Common myeloid progenitor, CD34-positive (primary cell): ENCODE measurements around the gene KRTAP13-3.

Experiments used
- CTCF ChIA-PET: fragments of 350-600 bp; sonication (Branson Sonifier 250); formaldehyde crosslinking; loops from one replicate; lab custom pipeline; 2021; ENCODE audit warnings: antibody characterized with exemption; lab: Charles Lee
- POLR2A ChIA-PET: fragments of 350-600 bp; sonication (Branson Sonifier 250); formaldehyde crosslinking; loops from one replicate; lab custom pipeline; 2021; ENCODE audit warnings: antibody characterized with exemption; lab: Charles Lee
- DNase-seq, 3 donors: peaks; one replicate each; pipeline versions ENCODE4 v3.0.0 to v3.0.0-alpha.2; 2013
- H3K27ac ChIP-seq, 2 experiments: 1 replicate in 1 of 2; 2 replicates in 1 of 2; pipeline ENCODE4 v1.7.0; 2013; ENCODE audit warnings: inconsistent platforms in 2 of 2, low read length in 2 of 2, mild to moderate bottlenecking in 2 of 2, low read depth in 1 of 2, moderate library complexity in 1 of 2; ENCODE audit not compliant: severe bottlenecking in 2 of 2, insufficient read depth in 1 of 2, poor library complexity in 1 of 2
- H3K27me3 ChIP-seq, 5 experiments: replicated peaks in 2 of 5; 1 replicate in 3 of 5; 2 replicates in 2 of 5; pipeline versions ENCODE4 v1.6.1 to v1.7.0; 2013; ENCODE audit warnings: low read length in 4 of 5, mild to moderate bottlenecking in 2 of 5, moderate library complexity in 2 of 5, inconsistent platforms in 1 of 5; ENCODE audit not compliant: insufficient read depth in 5 of 5, control insufficient read depth in 4 of 5
- H3K36me3 ChIP-seq, 4 experiments: 1 replicate in 2 of 4; 2 replicates in 2 of 4; pipeline versions ENCODE4 v1.6.1 to v1.7.0; 2013; ENCODE audit warnings: low read length in 3 of 4, control low read depth in 1 of 4, mild to moderate bottlenecking in 1 of 4; ENCODE audit not compliant: control insufficient read depth in 4 of 4, insufficient read depth in 4 of 4
- H3K4me1 ChIP-seq, 4 experiments: 1 replicate in 3 of 4; 2 replicates in 1 of 4; pipeline versions ENCODE4 v1.6.1 to v1.7.1; 2013; ENCODE audit warnings: low read length in 3 of 4, mild to moderate bottlenecking in 3 of 4, control low read depth in 1 of 4, inconsistent platforms in 1 of 4, moderate library complexity in 1 of 4; ENCODE audit not compliant: control insufficient read depth in 4 of 4, insufficient read depth in 4 of 4; ENCODE audit errors: control extremely low read depth in 1 of 4
- H3K4me3 ChIP-seq, 7 experiments: 1 replicate in 4 of 7; 2 replicates in 3 of 7; pipeline versions ENCODE4 v1.5.1 to v1.7.0; 2013; ENCODE audit warnings: mild to moderate bottlenecking in 7 of 7, low read length in 6 of 7, moderate library complexity in 6 of 7, inconsistent platforms in 2 of 7, low read depth in 2 of 7, control low read depth in 1 of 7; ENCODE audit not compliant: insufficient read depth in 4 of 7, control insufficient read depth in 1 of 7; ENCODE audit errors: extremely low read depth in 1 of 7
- H3K9me3 ChIP-seq, 5 experiments: 1 replicate in 4 of 5; 2 replicates in 1 of 5; pipeline versions ENCODE4 v1.6.1 to v1.7.1; 2013; ENCODE audit warnings: low read length in 4 of 5, mild to moderate bottlenecking in 2 of 5, inconsistent platforms in 1 of 5, low read depth in 1 of 5, moderate library complexity in 1 of 5; ENCODE audit not compliant: control insufficient read depth in 4 of 5, insufficient read depth in 2 of 5; ENCODE audit errors: control extremely low read depth in 1 of 5
- WGBS: methylation state at CpG from one replicate; pipeline ENCODE4 v1.1.5; 2013; ENCODE audit not compliant: insufficient coverage; 5-methylcytosine and 5-hydroxymethylcytosine counted together

Gene KRTAP13-3

DNA sequence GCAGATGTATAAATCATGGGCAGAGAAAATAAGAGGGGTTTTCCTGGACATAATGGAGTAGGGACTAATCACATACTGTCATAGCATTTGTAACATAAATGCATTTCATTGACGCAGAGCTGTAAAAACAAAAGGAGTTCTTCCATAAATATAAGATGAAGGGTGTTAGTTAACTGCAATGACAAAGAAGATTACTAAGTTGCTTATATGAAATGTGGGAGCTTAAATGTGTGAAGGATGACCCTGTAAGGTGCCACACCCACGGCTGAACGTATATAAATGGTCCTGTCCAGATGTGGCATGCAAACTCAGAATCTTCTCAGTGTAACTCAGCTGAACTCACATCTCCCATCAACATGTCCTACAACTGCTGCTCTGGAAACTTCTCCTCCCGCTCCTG lies 30.0 kb downstream of the KRTAP13-3 start, which contains the start of gene KRTAP13-1:
KRTAP13-1 (plus strand) TSS at position 301 of the 400 bp plus-strand sequence; CDS start at position 357, 56 bp downstream.
- Histone ChIP-seq H3K27ac (no peak within 1 kb of the TSS), H3K36me3 (no peaks in the 10 kb centered on the region), H3K27me3 (peaks cover 0 to 2% (median 0%) of the 10 kb centered on the region in 5 experiments), H3K9me3 (no peaks in the 10 kb centered on the region), H3K4me1 (no peaks in the 10 kb centered on the region), H3K4me3 (no peak within 1 kb of the TSS)
- WGBS, result 82% methylated on average over 3 of the region's 4 CpGs
- ChIA-PET POLR2A (no interaction called here), CTCF (no interaction called here)
- DNase-seq, result no peak

GRCh38 chr21:30391492-30392025 lies 34.2 kb downstream of the KRTAP13-3 start:
- DNase-seq, result no peak
- Histone ChIP-seq H3K4me3 (no peak overlapping the region), H3K4me1 (no peaks in the 10 kb centered on the region), H3K9me3 (peaks cover 0 to 2% (median 0%) of the 10 kb centered on the region in 5 experiments), H3K36me3 (no peaks in the 10 kb centered on the region), H3K27me3 (peaks cover 0 to 2% (median 0%) of the 10 kb centered on the region in 5 experiments), H3K27ac (no peak overlapping the region)
- POLR2A ChIA-PET, result no interaction called here
- CTCF ChIA-PET, result no interaction called here
- no CpG with 5 or more reads among the region's 2 CpGs for WGBS

DNA sequence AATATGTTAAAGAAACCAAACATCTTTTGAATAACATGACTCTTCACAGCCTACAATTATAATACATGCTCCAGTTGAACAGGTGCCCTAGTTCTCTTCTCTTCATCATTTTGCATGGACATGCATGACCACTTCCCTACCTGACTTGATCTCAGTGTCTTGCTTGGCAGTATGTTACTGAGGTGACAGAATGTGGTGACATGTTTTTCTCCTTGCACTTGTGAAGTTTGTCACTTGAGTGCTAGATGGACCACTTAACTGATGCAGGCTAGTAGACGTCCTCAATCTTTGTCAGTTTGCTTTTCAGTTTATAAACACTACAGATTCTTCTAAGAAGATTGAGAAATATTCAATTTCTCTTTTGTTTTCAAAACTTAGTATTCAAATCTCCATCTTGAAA lies 43.5 kb downstream of the KRTAP13-3 start:
- Histone ChIP-seq H3K36me3 (no peaks in the 10 kb centered on the region), H3K27me3 (no peaks in the 10 kb centered on the region), H3K27ac (no peak overlapping the region), H3K9me3 (no peaks in the 10 kb centered on the region), H3K4me3 (no peak overlapping the region), H3K4me1 (no peaks in the 10 kb centered on the region)
- no CpG with 5 or more reads among the region's 1 CpG for WGBS
- no peak for DNase-seq
- ChIA-PET POLR2A (no interaction called here), CTCF (no interaction called here)
